Measurements from ENCODE around the gene JMJD6. TPM values are rescaled to one million over a fixed set of nuclear protein-coding genes. Genes with fewer than 3 reads are reported as not detected.
"Not testable (repeated sequence)": the region's sequence is repeated elsewhere in the genome, so short reads cannot be mapped to it uniquely, and the experiment has no call there.

Gene JMJD6
- total and polyA plus RNA-seq, 10 donors, result 21.2 to 54.3 (median 35.7) TPM

DNA sequence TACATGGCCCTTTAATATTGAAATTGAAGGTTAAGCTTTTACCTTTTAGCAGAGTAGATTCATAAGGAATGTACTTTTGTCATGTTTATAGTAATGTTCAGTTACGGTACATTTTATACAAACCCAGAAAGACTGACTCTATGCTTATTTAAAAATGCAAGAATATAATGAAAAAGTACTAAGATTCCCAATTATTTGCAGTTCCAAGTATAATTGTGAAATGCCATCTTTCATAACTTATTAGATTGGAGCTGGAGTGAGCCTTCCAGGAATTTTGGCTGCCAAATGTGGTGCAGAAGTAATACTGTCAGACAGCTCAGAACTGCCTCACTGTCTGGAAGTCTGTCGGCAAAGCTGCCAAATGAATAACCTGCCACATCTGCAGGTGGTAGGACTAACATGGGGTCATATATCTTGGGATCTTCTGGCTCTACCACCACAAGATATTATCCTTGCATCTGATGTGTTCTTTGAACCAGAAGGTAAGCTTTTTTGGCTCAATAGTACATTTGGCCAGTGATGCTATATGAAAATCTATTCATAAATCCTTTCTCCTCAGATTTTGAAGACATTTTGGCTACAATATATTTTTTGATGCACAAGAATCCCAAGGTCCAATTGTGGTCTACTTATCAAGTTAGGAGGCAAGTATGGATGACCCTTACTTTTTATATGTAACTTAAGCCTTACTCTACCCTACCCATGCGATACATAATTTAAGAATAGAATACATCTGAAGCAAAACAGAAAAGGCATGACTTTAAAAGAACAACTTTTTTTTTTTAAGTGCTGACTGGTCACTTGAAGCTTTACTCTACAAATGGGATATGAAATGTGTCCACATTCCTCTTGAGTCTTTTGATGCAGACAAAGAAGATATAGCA is 6.6 kb upstream of the JMJD6 start:
- intact Hi-C loops (cut with DNase I; ENCODE audit: low total_unique reads), result no loop called here
- peak overlapping the region in 7 of 8 donors; percentile 13 to 99 (median 98) for H3K27ac ChIP-seq
- WGBS, 5 donors, result 74 to 90% (median 80%) methylated on average over 3 of the region's 3 CpGs
- H3K27me3 ChIP-seq (replicated peaks in 1 of 7), result no peaks in the 10 kb centered on the region
- no peaks in the 10 kb centered on the region for H3K9me3 ChIP-seq
- peaks cover 0 to 77% (median 51%) of the 10 kb centered on the region in 6 donors for H3K36me3 ChIP-seq
- peak overlapping the region in 1 of 8 donors; percentile 99 for H3K4me3 ChIP-seq
- peaks cover 54 to 82% (median 80%) of the 10 kb centered on the region in 6 donors for H3K4me1 ChIP-seq
- TF ChIP-seq POLR2A (IDR thresholded peaks at IDR 0.05) (no peak), POLR2AphosphoS5 (IDR thresholded peaks at IDR 0.05) (no peak)
- TF ChIP-seq, protein P1, sequence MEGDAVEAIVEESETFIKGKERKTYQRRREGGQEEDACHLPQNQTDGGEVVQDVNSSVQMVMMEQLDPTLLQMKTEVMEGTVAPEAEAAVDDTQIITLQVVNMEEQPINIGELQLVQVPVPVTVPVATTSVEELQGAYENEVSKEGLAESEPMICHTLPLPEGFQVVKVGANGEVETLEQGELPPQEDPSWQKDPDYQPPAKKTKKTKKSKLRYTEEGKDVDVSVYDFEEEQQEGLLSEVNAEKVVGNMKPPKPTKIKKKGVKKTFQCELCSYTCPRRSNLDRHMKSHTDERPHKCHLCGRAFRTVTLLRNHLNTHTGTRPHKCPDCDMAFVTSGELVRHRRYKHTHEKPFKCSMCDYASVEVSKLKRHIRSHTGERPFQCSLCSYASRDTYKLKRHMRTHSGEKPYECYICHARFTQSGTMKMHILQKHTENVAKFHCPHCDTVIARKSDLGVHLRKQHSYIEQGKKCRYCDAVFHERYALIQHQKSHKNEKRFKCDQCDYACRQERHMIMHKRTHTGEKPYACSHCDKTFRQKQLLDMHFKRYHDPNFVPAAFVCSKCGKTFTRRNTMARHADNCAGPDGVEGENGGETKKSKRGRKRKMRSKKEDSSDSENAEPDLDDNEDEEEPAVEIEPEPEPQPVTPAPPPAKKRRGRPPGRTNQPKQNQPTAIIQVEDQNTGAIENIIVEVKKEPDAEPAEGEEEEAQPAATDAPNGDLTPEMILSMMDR (IDR thresholded peaks at IDR 0.05 in 8 of 11, conservative IDR thresholded peaks at IDR 0.05 in 3 of 11), result no peak
- DNase-seq, result no peak

DNA sequence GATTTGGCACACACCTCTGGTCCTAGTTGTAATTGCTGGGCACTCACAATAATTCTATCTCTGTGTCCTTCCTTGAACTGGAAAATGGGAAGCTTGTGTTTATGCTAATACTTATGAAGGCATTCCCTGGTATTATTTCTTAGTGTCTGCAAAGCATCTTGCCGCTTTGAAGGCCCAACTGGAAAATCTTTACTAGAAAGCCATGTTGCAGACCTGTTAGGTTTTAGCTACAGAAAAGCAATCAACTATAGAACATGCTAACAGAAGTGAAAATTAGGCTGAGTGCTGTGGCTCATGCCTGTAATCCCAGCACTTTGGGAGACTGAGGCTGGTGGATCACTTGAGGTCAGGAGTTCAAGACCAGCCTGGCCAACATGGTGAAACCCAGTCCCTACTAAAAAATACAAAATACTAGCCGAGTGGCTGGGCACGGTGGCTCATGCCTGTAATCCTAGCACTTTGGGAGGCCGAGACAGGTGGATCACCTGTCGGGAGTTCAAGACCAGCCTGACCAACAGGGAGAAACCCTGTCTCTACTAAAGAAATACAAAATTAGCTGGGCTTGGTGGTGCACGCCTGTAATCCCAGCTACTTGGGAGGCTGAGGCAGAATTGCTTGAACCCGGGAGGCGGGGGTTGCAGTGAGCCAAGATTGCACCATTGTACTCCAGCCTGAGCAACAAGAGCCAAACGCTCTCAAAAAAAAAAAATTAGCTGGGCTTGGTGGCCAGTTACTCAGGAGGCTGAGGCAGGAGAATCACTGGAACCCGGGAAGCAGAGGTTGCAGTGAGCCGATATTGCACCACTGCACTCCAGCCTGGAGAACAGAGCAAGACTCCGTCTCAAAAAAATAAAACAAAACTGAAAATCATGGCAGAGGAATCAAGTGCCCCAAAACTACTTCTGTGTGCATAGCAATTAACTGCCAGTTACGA is 5.7 kb upstream of the JMJD6 start:
- peaks cover 0 to 77% (median 51%) of the 10 kb centered on the region in 6 donors for H3K36me3 ChIP-seq
- DNase-seq; intact Hi-C loops (cut with DNase I; ENCODE audit: low total_unique reads); H3K4me3 ChIP-seq; H3K9me3 ChIP-seq; H3K27me3 ChIP-seq (replicated peaks in 1 of 7): not testable (repeated sequence)
- WGBS, 5 donors, result 75 to 87% (median 81%) methylated on average over 13 of the region's 13 CpGs
- H3K4me1 ChIP-seq, result peaks cover 60 to 91% (median 87%) of the 10 kb centered on the region in 6 donors
- H3K27ac ChIP-seq, result peak overlapping the region in 6 of 8 donors; percentile 8 to 35 (median 20)

DNA sequence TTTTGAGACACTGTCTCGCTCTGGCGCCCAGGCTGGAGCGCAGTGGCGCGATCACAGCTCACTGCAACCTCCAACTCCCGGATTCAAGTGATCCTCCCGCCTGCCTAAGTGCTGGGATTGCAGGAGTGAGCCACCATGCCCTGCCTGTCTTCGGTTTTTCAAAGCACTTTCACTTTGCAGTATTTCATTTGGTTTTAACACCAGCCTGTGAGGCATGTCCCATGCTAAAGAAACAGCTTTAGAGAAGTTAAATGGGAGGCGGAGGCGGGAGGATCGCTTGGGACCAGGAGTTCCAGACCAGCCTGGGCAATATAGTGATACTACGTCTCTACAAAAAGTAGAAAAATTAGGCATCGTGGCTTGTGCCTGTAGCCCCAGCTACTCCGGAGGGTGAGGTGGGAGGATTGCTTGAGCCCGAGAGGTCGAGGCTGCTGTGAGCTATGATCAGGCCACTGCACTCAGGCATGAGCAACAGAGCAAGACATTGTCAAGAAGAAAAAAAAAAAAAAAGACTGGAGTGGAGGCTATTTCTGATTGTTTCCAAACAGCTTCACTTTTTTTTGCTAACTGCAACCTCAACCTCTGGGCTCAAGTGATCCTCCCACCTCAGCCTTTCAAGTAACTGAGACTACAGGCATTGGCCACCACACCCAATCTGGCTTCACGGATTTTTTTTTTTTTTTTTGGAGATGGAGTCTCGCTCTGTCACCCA is 1.5 kb upstream of the JMJD6 start:
- Histone ChIP-seq H3K36me3 (peaks cover 0 to 71% (median 50%) of the 10 kb centered on the region in 6 donors), H3K27me3 (replicated peaks in 1 of 7) (no peaks in the 10 kb centered on the region), H3K27ac (peak overlapping the region; percentile 93 to 100 (median 100)), H3K4me3 (peak overlapping the region; percentile 59 to 98 (median 88)), H3K4me1 (peaks cover 50 to 89% (median 85%) of the 10 kb centered on the region in 6 donors), H3K9me3 (no peaks in the 10 kb centered on the region)
- intact Hi-C loops (cut with DNase I; ENCODE audit: low total_unique reads), result no loop called here
- no peak for DNase-seq
- 38 to 52% (median 43%) methylated on average over 18 of the region's 18 CpGs for WGBS, 5 donors
- peak in 1 of 3 donors; percentile 14 for TF ChIP-seq POLR2A (IDR thresholded peaks at IDR 0.05)
- TF ChIP-seq, protein P1 (IDR thresholded peaks at IDR 0.05 in 8 of 11, conservative IDR thresholded peaks at IDR 0.05 in 3 of 11), result no peak
